Stimulated activated CD8-positive, alpha-beta memory T cell treated with anti-CD3 and anti-CD28 coated beads, Interleukin-15, amount 100 ng/mL, for 48 hours (primary cell): ENCODE measurements around the gene HDDC2.
"Not testable (repeated sequence)": the region's sequence is repeated elsewhere in the genome, so short reads cannot be mapped to it uniquely, and the experiment has no call there.

Experiments
- DNase-seq, 2 donors: peaks; one replicate each; pipeline ENCODE4 v3.0.0-alpha.2; 2020; ENCODE audit warnings: low read depth in 2 of 2

HDDC2 gene

DNA sequence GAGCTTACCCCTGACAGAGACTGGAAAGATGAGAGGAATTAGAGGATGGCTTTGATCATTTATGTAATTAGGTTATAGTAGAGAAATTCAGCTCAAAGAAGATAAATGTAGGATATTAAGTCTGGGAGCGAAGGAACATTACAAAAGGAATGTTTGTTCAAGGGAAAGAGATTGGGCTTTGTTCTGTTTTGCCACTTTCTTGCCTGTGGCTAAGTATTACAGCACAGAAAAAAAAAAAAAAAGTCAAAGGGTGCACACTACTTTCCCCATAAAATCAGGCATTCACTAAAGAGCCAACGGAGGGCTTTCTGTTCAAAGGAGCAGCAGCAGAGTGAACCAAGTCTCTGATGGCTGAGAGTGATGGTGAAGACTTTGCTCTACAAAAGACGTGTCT lies 5.0 kb upstream of the HDDC2 start:
- DNase-seq = no peak

DNA sequence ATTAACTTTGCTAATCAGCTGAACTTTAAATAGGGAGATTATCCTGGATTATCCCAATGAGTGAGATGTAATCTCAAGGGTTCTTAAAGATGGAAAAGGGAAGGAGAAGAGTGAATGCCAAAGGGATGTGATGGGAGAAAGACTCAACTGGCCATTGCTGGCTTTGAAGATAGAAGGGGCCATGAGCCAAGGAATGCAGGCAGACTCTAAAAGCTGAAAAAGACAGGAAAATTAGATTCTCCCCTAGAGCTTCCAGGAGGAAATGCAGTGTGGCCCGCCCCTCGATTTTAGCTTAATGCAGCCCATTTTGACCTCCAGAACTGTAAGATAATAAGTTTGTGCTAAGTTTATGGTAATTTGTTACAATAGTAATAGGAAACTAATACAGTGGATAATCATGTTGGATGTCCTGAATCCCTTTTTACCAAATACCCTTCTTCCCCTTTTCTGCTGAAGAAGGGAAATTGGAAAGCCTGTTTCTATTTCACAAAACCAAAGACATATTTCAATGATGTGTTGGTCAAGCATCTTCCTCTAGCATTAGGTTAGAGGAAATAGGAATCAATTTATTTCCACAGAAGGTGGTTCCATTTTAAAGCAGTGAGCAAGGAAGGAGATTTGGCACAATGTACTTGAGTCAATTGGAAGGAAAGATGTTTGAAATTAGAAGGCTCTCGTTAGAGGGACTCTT lies 3.3 kb upstream of the HDDC2 start:
- no peak for DNase-seq

DNA sequence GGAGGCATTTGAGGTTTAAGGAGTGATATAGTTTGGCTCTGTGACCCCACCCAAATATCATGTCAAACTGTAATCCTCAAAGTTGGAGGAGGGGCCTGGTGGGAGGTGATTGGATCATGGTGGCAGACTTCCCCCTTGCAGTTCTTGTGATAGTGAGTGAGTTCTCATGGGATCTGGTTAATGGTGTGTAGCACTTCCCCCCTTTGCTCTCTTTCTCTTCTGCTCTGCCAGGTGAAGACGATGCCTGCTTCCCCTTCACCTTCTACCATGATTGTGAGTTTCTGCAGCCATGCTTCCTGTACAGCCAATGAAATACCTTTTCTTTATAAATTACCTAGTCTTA lies 1.7 kb upstream of the HDDC2 start:
- no peak for DNase-seq

DNA sequence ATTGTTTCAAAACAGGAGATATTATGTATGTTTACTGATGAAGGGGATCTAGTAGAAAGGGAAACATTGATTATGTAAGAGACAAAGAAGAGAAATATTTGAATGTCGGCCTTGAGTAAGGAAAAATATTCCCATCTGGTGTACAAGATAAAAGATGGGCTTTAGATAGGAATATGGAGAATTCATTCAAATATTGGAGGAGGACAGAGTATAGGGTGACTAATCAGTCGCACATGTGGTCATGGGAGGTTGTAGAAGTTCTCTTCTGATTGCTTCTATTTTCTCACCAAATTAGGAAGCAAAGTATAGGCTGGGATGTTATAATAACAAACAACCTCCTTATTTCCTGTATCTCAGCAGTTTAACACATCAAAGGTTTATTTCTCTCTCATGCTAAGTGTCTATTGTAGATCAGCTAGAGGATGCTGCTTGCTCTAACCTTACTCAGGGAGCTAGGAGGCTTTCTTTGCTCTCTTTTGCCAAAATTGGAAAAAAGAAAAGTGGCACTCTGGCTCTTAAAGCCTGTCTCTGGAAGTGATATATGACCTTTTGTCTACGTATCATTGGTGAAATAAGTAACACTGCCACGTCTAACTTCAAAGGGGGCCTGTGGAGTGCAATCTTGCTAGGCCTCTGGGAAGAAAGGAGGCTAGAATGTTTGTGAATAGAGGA lies 1.2 kb upstream of the HDDC2 start:
- no peak for DNase-seq

DNA sequence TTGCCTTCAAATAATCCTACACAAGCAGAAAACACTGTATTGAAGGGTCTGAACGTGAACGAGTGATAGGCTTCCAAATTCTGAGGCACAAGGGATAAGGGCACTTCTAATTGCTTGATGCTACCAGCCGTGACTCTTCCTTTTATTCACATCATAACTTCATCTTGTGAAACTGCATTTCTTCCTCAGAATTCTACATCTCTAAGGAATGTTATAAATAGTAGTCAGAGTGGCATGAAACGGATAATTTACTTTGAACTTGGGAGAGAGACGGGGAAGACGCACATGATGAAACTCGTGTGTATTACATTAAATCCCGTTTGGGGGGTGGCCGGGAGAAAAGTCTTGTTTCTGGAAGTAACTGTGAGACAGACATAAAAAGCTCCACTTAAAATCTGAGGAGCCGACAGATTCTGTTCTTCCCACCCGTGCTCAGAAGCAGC lies 754 bp downstream of the HDDC2 start:
- no peak for DNase-seq

DNA sequence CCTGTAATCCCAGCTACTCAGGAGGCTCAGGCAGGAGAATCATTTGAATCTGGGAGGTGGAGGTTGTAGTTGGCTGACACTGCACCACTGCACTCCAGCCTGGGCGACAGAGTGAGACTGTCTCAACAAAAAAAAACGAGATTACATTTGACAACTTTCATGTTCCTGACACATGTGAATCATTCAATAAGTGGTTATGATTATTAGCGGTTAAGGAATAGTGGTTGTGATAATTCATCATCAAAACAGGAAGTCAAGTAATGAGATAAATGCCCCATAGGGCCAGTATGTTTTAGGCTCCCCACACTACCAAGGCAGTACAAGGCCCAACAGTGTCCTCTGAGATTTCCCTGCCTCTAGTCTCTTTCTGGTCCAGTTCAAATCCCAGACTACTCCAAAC lies 2.5 kb downstream of the HDDC2 start:
- DNase-seq = no peak

DNA sequence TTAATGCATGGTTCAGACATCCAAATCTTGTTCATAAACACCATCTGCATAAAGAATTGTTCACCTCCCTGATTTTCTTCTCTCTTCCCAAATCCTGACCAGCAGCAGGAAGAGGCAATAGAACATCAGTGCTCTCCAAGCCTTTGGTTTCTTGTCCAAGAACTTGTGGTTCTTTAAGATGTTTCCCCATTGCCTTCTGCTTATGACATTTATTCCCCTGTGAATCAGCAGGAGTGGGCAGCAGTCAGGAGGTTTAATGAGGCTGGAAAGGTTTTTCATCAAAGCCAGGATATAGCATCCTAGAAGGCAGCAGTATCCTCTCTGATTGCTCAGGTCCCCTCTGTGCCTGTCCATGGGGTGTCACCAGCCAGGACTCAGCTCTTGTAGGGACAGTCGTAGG lies 5.3 kb downstream of the HDDC2 start:
- DNase-seq = no peak

DNA sequence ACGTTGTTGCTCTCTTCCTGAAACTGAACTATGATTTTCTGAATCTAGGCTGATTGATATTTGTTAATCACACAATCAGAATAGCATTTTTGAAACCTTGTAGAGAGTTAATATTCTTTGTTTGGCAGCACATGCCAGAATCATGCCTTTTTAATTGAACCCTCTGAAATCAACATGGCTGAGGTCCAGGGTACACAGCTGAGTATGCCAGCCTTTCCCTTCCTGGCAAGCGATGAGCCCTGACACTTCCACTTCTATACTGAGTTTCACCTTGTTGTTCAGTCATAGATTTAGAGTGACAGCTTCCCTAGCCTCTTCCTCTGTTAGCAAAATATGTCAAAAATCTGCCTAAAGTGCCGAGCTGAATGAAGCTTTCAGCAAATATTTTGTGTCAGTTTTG lies 6.8 kb downstream of the HDDC2 start:
- DNase-seq = no peak

DNA sequence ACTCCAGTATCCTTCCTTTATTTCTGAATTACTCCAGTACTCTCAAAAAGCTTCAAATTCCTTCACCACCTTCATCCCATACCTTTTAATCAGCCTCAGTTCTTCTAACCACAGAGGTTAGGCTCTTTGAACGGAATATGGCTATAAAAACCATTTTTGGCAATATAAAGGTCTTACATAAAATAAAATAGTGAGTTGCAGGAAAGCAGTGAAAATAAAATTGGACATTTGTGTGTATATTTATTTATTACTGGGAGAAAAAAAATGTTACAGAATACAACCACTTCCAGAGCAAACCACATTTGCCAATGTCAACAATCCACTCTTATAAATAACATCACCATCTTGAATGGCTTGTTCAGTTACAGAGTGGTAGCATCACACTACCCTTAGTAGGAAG lies 7.7 kb downstream of the HDDC2 start:
- no peak for DNase-seq

DNA sequence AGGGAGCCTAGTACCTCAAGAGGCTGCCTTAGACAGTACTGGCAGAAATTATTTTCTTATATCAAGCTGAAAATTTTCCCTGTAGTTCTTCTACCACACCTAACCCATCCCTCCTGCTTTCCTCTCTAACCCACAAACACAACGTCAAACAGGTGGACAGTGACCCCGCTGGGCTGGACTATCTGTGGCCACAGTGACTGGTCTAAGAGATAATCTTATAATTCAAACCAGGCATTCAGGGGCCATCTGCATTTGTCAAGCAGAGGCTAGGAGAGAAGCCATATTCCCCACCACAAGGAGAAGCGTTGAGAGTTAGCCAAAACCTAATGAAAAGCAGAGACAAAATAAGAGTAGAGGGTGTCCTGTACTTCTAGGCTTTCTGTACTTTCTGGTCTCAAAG lies 8.2 kb downstream of the HDDC2 start:
- DNase-seq = no peak

DNA sequence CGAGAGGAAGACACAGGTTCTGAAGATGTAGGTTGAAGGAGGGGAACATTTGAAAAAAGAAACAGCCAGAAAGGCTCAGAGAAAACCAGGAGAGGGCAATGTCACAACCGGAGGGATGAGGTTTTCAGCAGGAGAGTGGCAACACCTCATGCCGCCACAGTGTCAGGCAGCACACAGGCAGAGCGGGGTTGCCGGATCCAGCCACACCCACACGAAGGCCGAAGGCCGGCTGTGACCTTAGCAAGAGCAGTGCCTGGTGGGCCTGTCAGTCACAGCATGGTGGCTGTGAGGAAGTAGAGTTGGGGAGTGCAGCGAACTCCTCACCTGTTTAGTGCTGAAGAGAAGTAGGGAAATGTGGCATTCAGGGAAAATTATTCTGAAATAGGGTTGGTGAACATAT lies 14.0 kb downstream of the HDDC2 start:
- no peak for DNase-seq

DNA sequence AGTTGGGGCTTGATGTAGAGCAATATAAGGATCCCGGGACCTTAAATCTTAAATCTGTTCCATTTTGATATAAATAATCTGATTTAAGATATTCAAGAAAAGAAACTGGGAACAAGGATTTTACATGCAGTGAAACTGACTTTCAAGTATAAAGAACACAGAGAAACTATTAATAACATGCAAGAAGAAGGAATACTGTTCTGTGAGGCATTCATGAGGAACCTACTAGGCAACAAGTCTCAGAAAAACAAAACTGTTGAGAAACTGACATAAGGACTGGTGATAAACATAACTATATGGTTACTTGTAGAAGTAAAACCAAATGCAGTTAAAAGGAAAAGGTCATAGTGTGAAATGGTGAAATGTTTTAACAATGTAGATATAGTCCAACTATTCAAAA lies 15.8 kb downstream of the HDDC2 start:
- no peak for DNase-seq

DNA sequence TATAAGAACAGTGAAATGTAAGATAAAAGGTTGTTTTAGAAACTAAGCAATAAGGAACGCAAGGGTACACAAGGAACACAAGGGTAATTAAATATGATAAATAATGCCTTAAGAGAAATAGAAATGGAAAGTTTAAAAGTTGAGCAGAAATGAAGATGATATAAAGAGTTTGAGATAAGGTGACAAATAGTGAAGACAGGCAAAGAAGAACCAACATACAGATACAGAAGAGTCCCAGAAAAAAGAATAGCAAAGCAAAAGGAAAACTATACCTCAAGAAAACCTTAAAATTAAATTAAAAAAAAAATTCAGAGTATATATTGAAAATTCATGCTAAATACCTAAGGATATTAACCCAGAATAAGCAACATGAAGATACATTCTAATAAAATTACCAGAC lies 16.4 kb downstream of the HDDC2 start:
- DNase-seq = no peak

DNA sequence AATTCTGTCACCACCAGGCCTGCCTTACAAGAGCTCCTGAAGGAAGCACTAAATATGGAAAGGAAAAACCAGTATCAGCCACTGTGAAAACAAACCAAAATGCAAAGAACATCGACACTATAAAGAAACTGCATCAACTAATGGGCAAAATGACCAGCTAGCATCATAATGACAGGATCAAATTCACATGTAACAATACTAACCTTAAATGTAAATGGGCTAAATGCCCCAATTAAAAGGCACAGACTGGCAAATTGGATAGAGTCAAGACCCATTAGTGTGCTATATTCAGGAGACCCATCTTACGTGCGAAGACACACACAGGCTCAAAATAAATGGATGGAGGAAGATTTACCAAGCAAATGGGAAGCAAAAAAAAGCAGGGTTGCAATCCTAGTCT lies 19.3 kb downstream of the HDDC2 start:
- not testable (repeated sequence) for DNase-seq

DNA sequence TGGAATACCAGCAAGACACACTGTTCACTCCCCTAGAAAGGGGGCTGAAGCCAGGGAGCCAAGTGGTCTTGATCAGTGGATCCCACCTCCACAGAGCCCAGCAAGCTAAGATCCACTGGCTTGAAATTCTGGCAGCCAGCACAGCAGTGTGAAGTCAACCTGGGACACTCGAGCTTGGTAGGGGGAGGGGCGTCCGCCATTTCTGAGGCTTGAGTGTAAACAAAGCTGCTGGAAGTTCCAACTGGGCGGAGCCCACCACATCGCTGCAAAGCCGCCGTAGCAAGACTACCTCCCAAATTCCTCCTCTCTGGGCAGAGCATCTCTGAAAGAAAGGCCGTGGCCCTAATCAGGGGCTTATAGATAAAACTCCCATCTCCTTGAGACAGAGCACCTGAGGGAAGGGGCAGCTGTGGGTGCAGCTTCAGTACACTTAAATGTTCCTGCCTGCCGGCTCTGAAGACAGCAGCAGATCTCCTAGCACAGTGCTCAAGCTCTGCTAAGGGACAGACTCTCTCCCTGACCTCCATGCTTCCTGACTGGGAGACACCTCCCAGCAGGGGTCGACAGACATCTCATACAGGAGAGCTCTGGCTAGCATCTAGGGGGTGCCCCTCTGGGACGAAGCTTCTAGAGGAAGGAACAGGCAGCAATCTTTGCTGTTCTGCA lies 21.3 kb downstream of the HDDC2 start:
- DNase-seq = not testable (repeated sequence)

DNA sequence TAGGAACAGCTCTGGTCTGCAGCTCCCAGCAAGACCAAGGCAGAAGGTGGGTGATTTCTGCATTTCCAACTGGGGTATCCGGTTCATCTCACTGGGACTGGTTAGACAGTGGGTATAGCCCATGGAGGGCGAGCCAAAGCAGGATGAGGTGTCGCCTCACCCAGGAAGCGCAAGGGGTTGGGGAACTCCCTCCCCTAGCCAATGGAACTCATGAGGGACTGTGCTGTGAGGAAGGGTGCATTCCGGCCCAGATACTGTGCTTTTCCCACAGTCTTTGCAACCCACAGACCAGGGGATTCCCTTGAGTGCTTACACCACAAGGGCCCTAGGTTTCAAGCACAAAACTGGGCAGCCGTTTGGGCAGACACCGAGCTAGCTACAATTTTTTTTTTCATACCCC lies 21.8 kb downstream of the HDDC2 start:
- DNase-seq = no peak

DNA sequence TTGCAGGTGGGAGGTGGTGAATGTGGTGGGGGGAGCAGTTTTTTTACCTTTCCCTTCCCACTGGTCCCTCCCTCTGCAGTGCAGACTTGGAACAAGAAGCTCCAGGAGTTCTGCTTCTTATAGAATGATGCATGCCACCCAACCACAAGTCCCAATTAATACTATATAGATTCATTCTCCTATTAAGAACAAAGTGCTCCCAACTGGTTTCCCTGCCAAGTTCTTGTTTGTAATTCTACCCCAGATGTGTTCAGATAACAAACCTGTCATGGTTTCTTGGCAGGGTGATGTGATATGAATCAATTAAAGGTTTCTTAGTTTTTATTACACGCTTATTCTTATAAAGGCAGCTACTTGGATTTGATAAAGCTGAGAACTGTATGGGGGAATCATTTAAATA lies 23.9 kb downstream of the HDDC2 start:
- DNase-seq = no peak

DNA sequence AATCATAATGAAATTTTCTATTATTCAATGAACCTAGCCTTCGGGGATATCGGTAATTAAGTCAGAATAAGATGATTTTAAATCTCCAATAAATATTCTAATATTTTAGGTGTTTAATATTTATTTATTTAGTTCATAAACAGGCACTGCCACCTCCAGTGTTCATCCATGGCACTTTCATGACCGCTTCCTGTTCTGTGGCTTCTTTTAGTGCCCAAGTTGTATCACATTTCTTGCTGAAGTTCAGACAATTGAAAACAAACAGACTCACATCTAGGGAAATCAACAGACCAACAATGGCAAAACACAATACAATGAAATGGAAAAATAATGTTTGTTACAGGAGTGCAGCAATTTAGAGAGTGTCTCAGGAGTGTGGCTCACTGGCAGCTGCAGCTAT lies 26.0 kb downstream of the HDDC2 start:
- no peak for DNase-seq

DNA sequence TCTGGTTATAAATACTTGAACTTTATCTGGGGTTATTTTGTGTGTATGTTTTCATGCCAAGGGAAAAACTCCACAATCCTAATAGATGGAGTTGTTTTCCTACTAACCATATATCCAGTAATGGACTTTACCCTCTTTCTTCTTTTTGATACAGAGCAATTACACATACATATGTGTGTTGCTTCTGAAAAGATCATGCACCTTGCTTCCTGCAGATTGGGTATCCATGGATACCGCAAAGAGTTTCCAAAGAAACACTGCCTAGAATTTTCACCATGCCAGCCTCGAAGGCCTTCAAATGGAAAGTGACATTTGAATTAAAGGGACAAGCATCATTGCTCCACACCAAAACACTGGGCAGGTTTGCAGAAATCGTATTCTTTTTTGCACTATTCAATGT lies 26.8 kb downstream of the HDDC2 start:
- DNase-seq = no peak

DNA sequence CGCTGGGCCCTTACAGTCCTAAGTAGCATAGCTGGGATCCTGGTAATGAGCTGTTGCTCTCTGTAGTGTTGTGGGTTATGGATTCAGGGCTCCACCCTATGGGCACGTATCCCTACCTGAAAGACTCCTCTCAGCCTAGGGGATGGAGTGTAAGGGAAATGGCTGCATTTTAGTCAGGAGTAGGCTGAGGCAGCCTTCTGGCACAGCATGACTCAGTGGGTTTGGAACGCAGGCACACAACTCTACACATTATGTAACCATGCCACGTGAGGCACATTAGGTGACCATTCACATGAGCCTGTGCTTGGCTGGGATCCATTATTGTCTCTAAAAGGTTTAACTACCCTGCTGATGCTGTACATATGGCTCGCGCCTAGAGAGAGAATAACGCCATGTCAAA lies 27.8 kb downstream of the HDDC2 start:
- no peak for DNase-seq

DNA sequence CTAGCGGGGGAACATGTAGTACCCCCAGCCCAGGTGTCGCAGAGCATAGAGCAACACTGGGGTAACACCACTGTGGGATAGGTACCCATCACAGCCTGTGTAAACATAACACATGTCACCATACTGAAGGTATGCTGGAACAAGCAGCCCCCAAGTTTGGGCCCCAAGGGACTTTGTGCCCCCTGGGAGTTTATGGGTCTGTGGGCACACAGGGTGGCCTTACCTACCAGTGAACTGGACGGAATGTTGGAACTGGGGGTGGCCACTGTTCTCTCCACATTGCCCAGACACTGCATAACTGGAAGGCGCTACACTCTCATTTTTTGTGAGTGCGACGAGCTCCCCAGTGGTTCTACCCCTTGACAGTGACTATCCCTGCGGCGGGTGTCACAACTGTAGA lies 28.5 kb downstream of the HDDC2 start:
- DNase-seq = no peak

DNA sequence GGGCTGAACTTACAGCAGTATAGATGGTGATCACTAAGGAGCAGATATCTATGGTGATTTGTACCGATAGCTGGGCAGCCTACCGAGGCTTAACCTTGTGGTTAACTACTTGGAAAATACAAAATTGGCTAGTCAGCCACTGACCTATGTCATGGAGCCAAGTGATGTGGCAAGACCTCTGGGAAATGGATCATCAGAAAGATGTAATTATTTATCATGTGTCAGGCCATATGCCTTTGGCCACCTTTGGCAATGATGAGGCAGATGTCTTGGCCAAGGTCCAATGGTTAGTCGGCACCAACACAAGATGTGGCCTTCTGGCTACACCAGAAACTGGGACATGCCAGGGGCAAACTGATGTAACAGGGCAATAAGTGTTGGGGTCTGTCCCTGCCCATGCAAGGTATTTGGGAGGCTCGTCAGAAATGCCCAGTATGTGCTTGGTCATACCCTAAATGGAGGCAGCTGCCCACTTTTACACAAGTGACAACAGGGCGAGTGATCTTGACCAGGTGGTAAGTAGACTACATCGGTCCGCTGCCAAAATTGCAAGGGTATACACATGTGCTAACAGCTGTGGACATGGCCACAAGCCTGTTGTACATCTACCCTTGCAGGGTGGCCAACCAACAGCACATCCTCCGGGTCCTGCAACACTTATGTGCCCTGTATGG lies 30.1 kb downstream of the HDDC2 start:
- no peak for DNase-seq

DNA sequence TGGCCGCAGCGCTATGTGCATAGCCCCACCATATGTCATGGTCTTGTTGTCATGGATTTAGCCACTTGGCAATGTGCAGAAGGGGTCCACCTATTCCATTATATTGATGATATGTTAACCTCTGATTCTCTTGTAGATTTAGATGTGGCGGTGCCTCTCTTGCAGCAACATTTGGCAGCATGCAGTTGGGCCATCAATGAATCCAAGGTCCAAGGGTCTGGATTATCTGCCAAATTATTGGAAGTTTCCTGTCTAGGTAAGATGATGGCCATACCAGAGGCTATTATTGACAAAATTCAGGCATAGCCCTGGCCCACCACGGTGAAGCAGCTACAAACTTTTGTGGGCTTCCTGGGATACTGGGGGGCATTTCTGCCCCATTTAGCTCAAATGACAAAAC lies 31.4 kb downstream of the HDDC2 start:
- DNase-seq = no peak
